ENCODE measurements around the gene KCNJ3.

KCNJ3 gene, protein sequence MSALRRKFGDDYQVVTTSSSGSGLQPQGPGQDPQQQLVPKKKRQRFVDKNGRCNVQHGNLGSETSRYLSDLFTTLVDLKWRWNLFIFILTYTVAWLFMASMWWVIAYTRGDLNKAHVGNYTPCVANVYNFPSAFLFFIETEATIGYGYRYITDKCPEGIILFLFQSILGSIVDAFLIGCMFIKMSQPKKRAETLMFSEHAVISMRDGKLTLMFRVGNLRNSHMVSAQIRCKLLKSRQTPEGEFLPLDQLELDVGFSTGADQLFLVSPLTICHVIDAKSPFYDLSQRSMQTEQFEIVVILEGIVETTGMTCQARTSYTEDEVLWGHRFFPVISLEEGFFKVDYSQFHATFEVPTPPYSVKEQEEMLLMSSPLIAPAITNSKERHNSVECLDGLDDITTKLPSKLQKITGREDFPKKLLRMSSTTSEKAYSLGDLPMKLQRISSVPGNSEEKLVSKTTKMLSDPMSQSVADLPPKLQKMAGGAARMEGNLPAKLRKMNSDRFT

GRCh38 chr2:154698296-154698720 lies at the start of gene KCNJ3:
TSS of gene KCNJ3 (plus strand) at chr2:154698695. CDS start at chr2:154698776, 81 bp downstream.
- peak within 1 kb of the TSS; percentile 38 for H3K4me3 ChIP-seq (ENCODE audit: low read depth, low read length)
- no peak for DNase-seq (ENCODE audit: low read depth)
- in situ Hi-C loops (cut with HindIII; ENCODE audit: low sequenced_read_pairs), result no loop called here

DNA sequence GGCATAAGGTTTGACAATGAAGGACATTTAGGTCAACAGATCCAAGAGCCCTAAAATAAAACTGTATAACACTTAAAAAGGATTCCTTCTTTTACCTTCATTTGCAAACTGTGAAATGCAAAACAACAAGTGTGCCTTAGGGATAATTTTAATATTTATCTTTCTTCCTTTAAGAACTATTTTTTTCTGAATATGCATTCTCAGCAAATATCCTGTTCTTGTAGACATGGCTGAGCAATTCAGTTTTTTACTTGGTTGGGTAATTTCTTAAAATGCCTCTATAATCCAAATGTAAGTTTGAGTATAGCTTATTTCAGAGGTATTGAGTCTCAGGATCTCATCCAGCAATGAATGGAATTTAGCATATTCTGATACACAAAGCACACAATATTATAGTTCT lies 43.0 kb upstream of the KCNJ3 start:
- no peak for TF ChIP-seq CTCF (IDR thresholded peaks at IDR 0.05; ENCODE audit: low read depth, low read length, missing control alignments)
- no peak for DNase-seq (ENCODE audit: low read depth)
- H3K4me3 ChIP-seq (ENCODE audit: low read depth, low read length), result no peak overlapping the region
- in situ Hi-C loops (cut with HindIII; ENCODE audit: low sequenced_read_pairs), result no loop called here

More at GRCh38 chr2:154698296-154698720, at the start of gene KCNJ3:
- TF ChIP-seq CTCF (IDR thresholded peaks at IDR 0.05; ENCODE audit: low read depth, low read length, missing control alignments), result no peak

DNA sequence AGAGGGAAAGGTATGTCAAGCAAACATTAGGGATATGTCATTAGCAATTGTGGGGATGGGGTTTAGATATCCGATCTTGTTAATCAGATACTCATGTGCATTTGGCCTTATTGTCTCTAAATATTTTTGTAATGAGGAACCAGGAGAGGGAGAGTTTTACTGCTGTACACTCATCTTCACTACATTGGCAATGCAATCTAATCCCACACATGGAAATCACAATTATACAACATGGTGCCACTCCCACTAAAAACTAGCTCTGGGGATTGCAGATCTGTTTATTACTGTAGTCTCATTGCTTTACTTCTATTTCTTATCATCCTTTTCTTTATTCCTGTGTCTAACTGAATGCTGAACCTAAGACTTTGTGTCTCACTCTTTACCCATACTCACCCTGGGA lies 39.6 kb upstream of the KCNJ3 start:
- no peak overlapping the region for H3K4me3 ChIP-seq (ENCODE audit: low read depth, low read length)
- in situ Hi-C loops (cut with HindIII; ENCODE audit: low sequenced_read_pairs), result no loop called here
- no peak for TF ChIP-seq CTCF (IDR thresholded peaks at IDR 0.05; ENCODE audit: low read depth, low read length, missing control alignments)
- no peak for DNase-seq (ENCODE audit: low read depth)

- no peak for DNase-seq (ENCODE audit: low read depth)
- in situ Hi-C loops (cut with HindIII; ENCODE audit: low sequenced_read_pairs), result no loop called here
- TF ChIP-seq CTCF (IDR thresholded peaks at IDR 0.05; ENCODE audit: low read depth, low read length, missing control alignments), result no peak
Measured at GRCh38 chr2:154664248-154664647, 34.2 kb upstream of the KCNJ3 start.

GRCh38 chr2:154670083-154670482 lies 28.4 kb upstream of the KCNJ3 start:
- no peak for DNase-seq (ENCODE audit: low read depth)
- no peak for TF ChIP-seq CTCF (IDR thresholded peaks at IDR 0.05; ENCODE audit: low read depth, low read length, missing control alignments)
- H3K4me3 ChIP-seq (ENCODE audit: low read depth, low read length), result no peak overlapping the region
- in situ Hi-C loops (cut with HindIII; ENCODE audit: low sequenced_read_pairs), result no loop called here

More at GRCh38 chr2:154664248-154664647, 34.2 kb upstream of the KCNJ3 start:
- no peak overlapping the region for H3K4me3 ChIP-seq (ENCODE audit: low read depth, low read length)

- in situ Hi-C loops (cut with HindIII; ENCODE audit: low sequenced_read_pairs), result no loop called here
- TF ChIP-seq CTCF (IDR thresholded peaks at IDR 0.05; ENCODE audit: low read depth, low read length, missing control alignments), result no peak
- no peak overlapping the region for H3K4me3 ChIP-seq (ENCODE audit: low read depth, low read length)
- no peak for DNase-seq (ENCODE audit: low read depth)
Measured at GRCh38 chr2:154673694-154674093, 24.8 kb upstream of the KCNJ3 start.
